Activated T-cell treated with anti-CD3 and anti-CD28 coated beads for 48 hours (primary cell): Measurements from ENCODE around the gene KCTD13.
"Not testable (repeated sequence)": the region's sequence is repeated elsewhere in the genome, so short reads cannot be mapped to it uniquely, and the experiment has no call there.

Source experiments
- DNase-seq: peaks from one replicate; pipeline ENCODE4 v3.0.0-alpha.2; 2020; ENCODE audit warnings: low read depth

The KCTD13 gene

DNA sequence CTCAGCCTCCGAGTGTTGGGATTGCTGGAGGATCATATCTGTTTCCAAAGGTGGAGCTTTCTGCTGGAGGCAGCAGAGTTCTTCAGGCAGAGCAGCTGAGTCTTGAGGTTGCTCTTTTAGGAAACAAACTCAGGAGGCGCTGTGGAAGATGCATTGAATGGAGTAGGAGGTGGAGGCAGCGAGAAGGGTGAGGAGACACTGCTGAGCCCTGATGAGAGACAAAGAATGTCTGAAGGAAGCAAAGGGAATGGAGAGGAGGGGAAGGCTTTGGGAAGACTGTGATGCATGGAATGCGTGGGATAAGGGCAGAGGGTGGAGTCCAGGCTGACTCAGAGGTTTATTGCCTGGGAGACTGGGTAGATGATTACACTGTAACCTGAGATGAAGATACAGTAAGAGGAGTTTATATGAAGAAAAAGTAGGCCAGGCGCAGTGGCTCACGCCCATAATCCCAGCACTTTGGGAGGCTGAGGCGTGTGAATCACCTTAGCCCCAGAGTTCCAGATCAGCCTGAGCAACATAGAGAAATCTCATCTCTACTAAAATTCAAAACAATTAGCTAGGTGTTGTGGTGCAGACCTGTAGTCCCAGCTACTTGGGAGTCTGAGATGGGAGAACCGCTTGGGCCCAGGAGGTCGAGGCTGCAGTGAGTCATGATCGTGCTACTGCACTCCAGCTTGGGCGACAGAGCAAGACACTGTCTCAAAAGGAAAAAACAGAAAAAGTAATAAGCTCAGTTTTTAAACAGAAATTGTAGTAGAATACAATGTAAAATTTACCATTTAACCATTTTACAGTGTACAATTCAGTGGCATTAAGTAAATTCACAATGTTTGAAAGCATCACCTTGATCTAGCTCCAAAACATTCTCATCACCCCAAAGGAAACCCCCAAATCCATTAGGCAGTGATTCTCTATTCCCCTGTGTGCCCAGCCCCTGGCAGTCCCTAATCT is 18.1 kb upstream of the KCTD13 start:
- DNase-seq, result no peak

- no peak for DNase-seq
Observed at GRCh38 chr16:29940656-29941055, 14.6 kb upstream of the KCTD13 start.

DNA sequence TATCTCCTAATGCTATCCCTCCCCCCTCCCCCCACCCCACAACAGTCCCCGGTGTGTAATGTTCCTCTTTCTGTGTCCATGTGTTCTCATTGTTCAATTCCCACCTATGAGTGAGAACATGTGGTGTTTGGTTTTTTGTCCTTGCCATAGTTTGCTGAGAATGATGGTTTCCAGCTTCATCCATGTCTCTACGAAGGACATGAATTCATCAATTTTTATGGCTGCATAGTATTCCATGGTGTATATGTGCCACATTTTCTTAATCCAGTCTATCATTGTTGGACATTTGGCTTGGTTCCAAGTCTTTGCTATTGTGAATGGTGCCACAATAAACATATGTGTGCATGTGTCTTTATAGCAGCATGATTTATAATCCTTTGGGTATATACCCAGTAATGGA is 5.7 kb upstream of the KCTD13 start:
- not testable (repeated sequence) for DNase-seq

DNA sequence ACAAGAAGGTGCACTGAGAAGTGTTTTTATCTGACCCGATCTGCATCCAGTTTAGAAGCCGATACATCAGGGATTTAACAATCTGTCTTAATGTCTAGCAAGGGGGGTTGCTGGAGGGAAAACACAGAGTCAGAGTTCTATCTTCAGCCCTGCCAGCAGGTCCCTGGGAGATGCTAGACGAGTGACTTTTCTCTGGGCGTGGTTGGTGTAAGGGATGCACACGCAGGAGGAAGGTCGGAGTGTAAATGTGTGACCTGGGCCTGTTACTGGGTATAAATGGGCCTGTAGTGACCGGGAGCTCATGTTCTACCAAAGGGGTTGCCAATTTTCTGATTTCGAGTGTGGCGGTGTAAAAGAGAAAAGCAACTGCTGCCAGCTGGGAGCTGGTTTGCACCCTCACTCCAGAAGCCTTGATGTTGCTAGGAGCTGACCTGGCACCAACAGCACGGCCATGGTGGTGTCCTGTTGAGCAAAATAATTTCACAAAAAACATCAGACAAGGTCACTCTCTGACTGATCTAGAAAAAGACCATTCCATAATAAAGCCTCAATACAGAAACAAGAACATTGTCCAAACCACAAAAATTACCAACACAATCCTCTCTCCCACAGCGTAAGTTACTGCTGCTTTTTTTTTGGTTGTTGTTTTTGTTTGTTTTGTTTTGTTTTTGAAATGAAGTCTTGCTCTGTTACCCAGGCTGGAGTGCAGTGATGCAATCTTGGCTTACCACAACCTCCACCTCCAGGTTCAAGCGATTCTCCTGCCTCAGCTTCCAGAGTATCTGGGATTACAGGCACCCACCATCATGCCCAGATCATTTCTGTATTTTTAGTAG is 1.3 kb upstream of the KCTD13 start:
- DNase-seq, result no peak

GRCh38 chr16:29926711-29927052 is 656 bp upstream of the KCTD13 start:
- DNase-seq, result no peak

GRCh38 chr16:29925105-29925756 is 795 bp downstream of the KCTD13 start:
- no peak for DNase-seq

DNA sequence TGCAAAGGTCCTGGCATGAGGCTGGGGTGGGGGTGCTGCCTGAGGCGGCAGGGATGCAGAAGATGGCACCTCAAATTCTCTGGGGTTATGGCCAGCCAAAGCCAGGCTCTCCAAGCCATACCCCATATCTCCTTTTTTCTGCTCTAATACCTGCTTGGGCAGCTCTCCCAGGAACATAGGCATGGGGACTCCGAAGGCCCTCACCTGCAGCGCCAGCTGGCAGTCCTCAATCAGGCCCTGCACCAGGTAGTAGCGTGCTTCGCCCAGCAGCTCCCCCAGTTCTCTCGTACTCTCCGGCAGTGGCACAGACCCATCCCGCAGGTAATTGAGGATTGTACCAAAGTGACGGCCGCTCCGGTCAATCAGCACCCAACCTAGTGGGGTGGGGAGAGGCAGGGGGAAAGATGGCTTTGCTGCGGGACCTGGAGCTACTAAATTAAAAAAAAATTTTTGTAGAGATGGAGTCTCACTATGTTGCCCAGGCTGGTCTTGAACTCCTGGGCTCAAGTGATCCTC is 3.0 kb downstream of the KCTD13 start:
- DNase-seq, result no peak

DNA sequence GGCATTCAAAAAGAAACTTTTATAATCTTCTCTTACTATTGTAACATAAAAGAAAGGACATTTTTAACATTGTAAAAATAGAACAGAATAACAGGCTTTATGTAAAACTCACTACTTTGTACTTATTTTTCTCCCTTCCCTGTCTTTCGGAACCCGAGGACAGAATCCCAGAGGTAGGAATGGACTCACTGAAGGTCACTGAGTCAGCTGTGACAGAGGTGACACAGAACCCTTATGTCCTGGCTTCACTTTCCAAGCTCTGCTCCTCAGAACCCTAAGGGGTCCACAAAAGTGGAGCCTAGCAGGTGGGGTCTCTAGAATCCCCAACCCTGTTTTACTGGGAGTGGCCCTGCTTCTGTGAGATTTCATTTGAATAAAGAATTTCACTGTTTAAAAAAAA is 3.7 kb downstream of the KCTD13 start:
- DNase-seq, result no peak

DNA sequence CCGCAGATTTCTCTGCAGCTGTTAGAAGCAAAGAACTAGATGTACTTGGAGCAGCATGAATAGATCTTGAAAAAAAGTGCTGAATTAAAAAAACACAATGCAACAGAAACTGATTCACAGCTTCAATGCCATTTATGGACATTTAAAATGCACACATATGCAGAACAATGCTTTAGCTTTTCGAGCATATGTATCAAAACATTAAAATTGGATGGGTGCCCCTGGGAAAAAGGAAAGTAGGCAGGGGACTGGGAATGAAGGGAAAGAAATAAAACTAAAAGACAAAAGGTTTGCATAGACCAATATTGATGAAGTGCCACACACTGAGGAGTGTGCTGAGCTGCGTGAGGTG is 5.0 kb downstream of the KCTD13 start:
- DNase-seq, result no peak

- no peak for DNase-seq
Observed at GRCh38 chr16:29920288-29921033, 5.6 kb downstream of the KCTD13 start.

DNA sequence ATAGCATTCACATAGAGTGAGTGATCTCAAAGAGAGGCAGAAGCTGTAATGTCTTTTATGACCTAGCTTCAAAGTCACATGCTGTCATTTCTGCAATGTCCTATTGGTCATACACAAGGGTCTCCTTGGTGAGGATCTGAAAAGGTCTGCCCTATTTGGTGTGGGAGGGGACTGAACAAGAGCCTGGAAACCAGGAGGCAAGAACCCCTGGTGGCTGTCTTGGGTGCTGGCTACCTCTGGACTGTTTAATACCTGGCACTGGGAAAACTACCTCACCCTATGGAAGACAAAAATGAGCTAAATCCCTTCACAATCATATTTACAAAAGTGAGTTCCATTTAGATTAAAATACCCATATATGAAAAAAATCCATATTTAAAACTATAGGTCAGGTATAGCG is 9.0 kb downstream of the KCTD13 start:
- no peak for DNase-seq

DNA sequence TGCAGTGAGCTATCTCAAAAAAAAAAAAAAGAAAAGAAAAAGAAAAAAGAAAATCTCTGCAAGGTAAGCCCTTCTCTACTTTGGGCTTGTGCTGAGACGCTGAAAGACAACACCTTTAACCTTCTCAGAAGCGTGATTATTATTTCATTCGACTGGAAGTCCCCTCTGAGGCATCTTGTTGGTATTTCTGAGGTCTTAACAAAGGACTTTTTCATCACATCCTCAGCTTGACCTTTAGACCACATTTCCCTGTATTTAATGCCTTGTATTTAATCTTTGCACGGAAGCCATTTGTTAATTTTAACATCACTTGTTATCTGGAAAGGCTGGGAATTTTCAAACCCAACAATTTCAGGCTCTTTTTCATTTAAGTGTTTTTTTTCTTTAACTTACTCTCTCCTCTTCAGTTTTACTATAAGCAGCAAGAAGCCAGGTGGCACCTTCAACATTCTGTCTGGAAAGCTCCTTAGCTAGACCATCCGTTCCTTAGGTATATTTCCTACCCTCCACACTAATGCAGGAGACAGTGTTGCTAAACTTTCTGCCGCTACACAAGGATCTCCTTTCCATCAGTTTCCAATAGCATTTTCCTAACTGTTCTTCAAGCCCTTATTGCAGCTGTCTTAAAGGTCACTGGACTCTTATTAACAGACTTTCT is 10.3 kb downstream of the KCTD13 start:
- DNase-seq, result no peak

DNA sequence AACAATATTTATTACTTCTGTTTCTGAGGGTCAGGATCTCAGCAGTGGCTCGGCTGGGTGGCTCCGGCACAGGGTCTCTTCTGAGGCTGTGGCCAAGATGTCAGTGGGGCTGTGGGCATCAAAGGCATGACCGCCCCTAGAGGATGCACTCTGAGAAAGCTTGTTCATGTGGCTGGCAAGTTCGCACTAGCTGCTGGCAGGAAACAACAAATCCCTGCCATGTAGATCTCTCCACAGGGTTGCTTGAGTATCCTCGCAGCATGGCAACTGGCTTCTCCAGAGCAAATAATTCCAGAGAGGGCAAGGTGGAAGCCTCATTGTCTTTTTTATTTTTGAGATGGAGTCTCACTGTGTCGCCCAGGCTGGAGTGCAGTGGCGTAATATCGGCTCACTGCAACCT is 12.5 kb downstream of the KCTD13 start:
- DNase-seq, result no peak

DNA sequence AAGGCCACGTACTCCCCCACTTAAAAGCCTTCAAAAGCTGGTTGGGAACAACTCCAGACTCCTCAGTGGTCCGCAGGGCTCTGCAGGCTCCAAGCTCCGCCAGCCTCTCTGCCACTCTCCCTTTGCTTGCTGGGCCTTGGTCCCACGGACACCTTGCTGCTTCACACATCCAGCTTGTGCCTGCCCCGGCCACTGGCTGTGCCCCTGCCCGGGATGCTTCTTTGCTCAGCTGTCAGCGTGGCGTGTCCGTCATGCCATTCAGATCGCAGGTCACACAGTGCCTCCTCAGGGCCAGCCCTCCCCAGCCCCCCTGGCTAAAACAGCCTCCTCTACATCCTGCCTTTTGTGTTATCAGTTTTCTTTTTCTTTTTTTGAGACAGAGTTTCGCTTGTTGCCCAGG is 13.9 kb downstream of the KCTD13 start:
- DNase-seq, result no peak

DNA sequence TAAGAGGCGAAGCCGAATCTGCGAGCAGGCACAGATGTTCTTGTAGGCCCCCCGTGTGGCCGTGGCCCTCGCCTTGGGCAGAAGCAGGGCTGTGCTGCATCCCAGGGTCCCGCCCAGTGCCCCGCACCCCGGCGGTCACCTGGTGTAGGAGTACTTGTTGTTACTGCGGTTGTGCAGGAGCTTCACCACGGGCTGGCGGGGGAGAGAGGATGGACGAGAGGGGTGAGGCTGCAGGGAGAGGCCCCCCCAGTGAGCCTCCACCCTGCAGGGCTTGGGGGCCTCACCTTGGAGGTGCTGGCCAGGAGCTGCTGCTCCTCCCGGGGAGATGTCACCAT is 14.4 kb downstream of the KCTD13 start:
- no peak for DNase-seq

DNA sequence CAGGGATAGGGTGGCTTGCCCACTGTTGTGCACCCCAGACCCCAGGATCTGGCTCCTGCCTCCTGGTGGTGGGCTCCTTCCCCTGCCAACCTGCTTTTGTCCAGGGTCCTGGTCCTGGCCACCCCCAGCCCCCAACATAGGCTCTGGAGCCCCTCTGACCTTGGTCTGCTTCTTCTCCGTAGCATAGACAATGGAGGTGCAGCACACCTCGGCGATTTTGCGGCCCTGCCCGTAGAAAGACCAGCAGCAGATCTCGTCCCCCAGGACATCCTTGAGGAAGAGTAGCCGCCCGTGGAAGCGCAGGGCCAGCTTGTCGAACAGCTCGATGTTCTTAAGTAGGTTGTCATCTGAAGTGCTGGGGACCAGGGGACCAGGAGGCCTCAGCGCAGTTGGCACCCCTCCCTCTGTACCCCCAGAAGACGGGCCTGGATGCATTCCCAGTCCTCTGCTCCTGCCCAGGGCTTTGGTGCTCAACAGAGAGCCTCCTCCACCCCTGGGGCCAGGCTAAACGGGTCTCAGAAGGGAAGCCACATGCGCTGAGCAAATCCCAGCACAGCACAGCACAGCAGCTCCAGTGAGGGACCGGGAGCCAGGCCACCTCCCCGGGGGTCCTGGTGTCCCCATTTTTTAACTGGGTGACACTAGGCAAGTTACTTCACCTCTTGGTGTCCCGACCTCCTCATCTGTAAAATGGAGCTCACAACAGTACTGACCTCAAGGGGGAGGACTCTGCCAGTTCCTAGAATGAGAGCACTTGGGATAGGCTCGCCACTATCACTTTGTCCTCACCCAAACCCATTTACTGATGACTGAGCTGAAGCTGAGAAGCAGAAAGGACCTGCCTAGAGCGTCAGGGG is 15.0 kb downstream of the KCTD13 start:
- no peak for DNase-seq

GRCh38 chr16:29909851-29910250 is 16.2 kb downstream of the KCTD13 start:
- DNase-seq, result not testable (repeated sequence)

GRCh38 chr16:29909391-29909790 is 16.6 kb downstream of the KCTD13 start:
- no peak for DNase-seq

GRCh38 chr16:29908719-29909220 is 17.3 kb downstream of the KCTD13 start:
- no peak for DNase-seq

- DNase-seq, result no peak
Observed at GRCh38 chr16:29907973-29908372, 18.1 kb downstream of the KCTD13 start.
